NCI-H1436 (cell line): ENCODE results near the gene COL19A1.
"Not testable (repeated sequence)": the region's sequence is repeated elsewhere in the genome, so short reads cannot be mapped to it uniquely, and the experiment has no call there.

ENCODE experiments used
- DNase-seq: peaks from one replicate; lab custom pipeline; 2025; lab: John Stamatoyannopoulos, UW

Gene COL19A1

GRCh38 chr6:69900869-69901268 is 34.5 kb downstream of the COL19A1 start:
- DNase-seq, result no peak

DNA sequence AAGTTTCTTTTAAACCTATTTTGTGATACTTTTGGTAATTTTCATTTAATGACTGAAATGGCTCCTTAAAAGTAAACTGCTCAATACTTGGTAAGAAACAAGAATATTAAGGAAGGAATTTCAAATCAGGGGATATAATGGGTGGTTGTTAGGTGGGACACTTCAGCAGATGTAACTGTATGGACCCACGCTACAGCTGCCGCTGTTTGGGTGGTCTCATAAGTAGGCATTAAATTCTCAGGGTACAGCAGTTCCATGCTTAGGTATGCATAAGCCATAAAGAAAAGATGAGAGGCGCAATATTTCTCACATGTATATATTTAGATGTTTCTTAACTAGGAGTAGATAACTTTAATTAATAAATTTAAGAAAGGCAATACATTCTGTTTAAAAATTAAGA is 35.0 kb downstream of the COL19A1 start:
- DNase-seq, result no peak

DNA sequence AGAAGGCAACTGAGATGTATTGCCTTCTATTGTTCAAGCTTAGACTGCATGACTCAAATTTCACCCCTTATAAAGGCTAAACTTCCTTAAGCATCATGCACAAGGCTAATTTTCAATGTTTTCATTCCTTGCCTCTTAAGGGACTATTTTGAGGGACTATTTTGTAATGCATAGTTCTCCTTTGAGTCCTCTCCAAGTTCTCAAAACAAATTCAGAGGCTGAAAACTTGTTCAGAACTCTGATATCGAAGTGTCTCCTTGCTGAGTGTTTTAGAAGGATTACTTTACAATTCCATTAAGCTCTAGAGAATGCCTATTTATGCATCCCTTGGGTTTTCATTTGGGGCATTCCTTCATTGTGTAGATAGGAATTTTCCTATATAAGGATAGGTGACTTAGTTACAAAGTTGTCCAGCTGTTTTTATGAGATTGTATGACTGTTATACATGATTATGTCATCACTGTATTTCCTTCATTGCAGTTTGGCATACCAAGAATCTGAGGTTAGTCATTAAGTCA is 41.7 kb downstream of the COL19A1 start:
- no peak for DNase-seq

GRCh38 chr6:69913361-69913760 is 47.0 kb downstream of the COL19A1 start:
- DNase-seq, result no peak

- no peak for DNase-seq
Observed at GRCh38 chr6:69914015-69914485, 47.7 kb downstream of the COL19A1 start.

GRCh38 chr6:69915346-69915745 is 49.0 kb downstream of the COL19A1 start:
- DNase-seq, result no peak

- DNase-seq, result no peak
Observed at GRCh38 chr6:69917834-69918233, 51.5 kb downstream of the COL19A1 start.

DNA sequence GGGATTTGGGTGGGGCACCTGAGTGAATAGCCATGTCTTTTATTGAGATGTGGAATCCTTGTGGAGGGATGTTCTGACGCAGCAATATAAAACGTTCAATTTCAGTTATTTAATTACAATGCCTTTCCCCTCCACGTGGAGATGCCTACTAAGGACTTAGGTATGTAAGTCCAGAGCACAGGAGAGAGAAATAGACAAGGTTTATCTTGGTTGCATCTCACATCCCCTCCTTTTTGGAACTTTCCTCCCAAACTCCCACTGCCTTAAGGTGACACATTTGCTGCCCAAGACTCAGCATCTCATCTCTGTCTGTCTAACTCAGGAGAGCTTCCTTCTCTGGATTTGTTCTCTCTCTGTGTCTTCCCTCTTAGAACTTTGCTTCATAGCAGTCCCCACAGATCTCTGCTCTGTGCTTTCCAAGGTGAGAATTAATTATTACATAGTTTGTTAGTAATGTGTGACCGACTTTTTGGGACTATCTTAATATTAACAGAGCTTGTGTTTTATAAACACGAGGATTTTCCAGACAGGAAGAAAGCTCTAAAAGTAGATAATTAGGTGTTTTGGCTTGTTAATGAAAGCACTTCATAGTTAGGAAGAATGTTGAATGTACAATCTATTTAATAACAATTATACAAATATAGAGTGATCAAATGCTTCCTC is 52.6 kb downstream of the COL19A1 start:
- no peak for DNase-seq

DNA sequence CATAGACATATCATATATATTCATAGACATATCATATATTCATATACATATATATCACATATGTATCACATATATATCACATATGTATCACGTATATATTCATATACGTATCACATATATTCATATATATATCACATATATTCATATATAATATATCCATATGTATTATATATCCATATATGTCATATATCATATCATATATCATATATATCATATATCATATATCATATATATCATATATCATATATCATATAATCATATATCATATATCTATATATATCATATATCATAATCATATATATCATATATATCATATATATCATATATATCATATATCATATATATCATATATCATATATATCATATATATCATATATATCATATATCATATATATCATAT is 54.7 kb downstream of the COL19A1 start:
- not testable (repeated sequence) for DNase-seq

- DNase-seq, result not testable (repeated sequence)
Observed at GRCh38 chr6:69921611-69922010, 55.3 kb downstream of the COL19A1 start.

DNA sequence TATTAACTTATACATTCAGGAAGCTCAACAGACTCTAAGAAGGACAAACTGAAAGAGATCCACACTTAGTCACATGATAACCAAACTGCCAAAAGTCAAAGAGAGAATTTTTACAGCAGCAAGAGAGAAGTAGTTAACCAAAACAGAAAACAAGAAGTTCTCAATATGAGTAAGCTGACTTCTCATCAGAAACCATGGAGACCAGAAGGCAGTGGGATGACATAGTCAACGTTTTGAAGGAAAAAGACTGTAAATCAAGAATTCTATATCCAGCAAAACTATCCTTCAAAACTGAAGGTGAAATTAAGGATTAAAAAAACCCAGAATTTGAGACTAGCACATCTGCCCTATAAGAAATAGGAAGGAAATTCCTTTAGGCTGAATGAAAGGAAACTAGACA is 60.4 kb downstream of the COL19A1 start:
- no peak for DNase-seq

DNA sequence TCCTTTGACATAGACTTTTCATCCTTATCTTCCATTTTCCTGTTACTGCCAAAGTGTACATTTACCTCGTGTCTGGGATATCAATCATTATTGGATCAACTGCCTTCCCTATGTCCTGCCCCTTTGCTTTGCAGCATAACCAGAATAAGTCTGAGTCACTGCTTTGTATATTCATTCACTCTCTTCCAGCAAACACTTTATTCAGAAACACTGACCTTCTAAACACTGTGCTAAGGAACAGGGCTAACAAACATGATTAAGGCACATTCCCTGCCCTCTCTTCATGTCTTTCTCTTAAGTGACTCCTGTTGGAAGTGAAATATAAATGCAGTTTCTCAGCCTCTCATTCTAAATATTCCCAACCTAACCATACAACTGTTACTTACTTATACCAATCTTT is 66.9 kb downstream of the COL19A1 start:
- no peak for DNase-seq

DNA sequence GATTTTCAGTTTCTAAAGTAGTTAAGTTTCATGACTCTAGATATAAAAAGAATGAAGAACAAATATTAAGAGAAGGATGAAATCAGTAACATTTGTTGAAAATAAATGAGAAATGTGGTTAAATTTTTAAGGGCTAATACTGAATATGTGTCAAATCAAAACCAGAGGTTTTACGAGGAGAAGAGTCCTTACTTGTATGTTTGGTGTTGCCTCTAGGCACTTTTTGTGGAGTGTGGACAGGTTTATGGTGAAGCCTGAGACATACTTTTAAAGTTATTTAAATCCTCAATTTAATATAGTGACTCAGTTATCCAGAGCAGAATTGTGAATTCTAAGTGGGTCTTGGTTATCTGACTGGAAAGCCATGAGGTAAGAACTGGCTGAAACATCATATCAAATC is 68.7 kb downstream of the COL19A1 start:
- no peak for DNase-seq

- DNase-seq, result no peak
Observed at GRCh38 chr6:69936674-69937363, 70.5 kb downstream of the COL19A1 start.

DNA sequence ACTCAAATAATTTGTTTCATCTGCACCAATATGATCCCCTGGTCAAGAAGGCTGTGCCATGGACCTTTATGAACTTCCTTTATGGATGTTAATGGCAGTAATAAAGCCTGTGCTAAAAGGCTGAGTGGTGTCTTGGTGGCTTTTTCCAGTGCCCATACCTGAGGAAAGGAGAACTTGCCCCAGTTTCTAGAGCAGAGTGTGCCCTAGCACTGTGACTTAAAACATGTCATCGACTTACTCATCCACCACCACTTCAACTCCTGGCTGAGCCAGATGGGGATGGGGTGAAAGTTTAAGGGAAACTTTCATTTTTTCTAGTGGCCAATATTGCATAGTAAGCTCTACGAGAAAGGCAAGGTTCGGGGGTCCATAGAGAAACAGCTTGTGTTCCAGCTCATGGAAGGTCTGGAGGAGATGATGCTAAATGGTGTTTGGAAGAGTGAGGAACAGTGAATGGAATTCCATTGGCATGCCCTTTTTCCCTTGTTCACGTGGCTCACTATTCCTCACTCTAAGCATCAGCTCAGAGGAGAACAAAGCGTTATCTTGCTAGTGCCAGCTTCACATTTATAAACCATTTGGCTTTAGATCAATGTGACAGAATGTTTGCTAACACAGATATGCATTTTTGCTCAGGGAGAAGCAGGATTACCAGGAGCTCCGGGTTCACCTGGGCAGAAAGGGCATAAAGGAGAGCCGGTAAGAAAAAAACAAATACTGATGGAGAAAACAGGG is 71.2 kb downstream of the COL19A1 start:
- no peak for DNase-seq

DNA sequence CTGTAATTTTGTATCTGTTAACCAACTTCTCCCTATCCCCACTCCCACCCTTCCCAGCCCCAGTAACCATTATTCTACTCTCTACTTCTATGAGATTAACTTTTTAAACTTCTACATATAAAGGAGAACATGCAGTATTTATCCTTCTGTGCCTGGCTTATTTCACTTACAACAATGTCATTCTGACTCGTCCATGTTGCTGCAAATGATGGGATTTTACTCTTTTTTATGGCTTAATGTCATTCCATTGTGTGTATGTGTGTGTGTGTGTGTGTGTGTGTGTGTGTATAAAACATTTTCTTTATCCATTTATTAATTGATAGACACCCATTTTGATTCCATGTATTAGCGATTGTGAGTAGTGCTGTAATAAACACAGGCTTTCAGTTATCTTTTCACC is 76.1 kb downstream of the COL19A1 start:
- no peak for DNase-seq

DNA sequence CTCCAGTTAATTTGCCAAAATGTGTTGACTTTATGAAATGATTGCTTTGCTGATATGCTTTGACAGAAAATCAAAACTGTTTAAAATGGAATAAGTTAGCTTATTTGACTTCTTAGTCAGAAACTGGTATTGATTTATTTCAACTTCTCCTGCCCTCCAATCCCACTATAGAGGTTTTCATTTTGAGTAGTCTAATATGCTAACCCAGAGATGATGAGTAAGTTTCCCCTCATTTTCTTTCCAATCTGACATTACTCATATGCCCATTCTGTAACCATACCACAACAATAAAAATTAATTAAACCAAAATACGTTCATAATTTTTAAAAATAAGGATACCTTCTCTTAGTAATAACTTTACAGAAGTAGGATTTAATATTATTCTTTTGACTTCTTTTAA is 78.8 kb downstream of the COL19A1 start:
- DNase-seq, result no peak

- DNase-seq, result no peak
Observed at GRCh38 chr6:69948479-69949114, 82.2 kb downstream of the COL19A1 start.

- DNase-seq, result no peak
Observed at GRCh38 chr6:69953491-69953890, 87.1 kb downstream of the COL19A1 start.

DNA sequence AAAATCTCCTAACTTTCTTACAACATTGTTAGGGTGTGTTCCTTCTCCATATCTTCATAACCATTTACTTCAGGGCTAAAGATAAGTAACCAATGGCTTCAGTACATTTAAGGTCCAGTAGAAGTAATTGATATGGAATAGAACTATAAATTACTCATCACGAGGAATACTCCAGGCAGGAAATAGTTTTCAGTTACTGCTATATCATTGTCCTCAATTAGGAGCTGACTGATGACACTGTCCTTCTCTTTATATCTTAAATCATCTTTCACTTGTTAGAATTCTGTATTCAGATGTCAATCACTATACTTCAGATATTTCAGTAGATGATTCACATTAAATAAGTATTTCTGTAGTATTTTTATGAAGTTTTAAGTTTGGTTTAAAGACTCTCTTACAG is 88.4 kb downstream of the COL19A1 start:
- no peak for DNase-seq

- DNase-seq, result no peak
Observed at GRCh38 chr6:69957985-69958559, 91.7 kb downstream of the COL19A1 start.

DNA sequence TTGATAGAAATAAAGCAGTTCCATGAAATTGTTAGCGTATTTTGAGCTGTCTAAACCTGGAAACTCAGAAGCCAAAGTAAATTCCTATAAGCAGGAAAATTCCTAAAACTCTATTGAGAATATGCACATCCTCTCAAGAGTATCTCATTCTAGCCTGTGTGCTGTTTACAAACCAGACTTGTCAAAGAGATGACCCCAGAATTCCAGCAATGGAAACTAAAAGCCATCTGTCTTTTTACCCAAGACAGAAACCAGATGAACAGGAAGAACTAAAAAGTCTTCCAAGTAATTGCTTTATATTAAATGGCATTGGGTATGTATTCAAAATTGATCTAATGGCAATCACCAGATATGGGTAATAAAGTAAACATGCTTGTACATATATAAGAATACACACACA is 92.6 kb downstream of the COL19A1 start:
- no peak for DNase-seq
